DND-41 (cell line): ENCODE measurements around the gene LEFTY2.

ENCODE experiments used
- ATAC-seq: fragments of 200-7000 bp; cut with Tn5 transposase; 3 replicates; pipeline ENCODE4 v1.9.1; 2021; ENCODE audit warnings: low read depth; ENCODE audit not compliant: insufficient read depth
- DNase-seq: peaks from one replicate; pipeline ENCODE4 v3.0.0-alpha.2; 2020
- H2AFZ ChIP-seq: 2 replicates; pipeline ENCODE4 v1.6.0; 2012; ENCODE audit warnings: low read depth, low read length
- H3K27ac ChIP-seq: 2 replicates; pipeline ENCODE4 v1.5.1; 2012; ENCODE audit warnings: low read length, inconsistent platforms
- H3K27me3 ChIP-seq: fragments of 200-600 bp; sonication (generic); 2 replicates; pipeline ENCODE4 v1.6.0; 2012; ENCODE audit warnings: low read length, mild to moderate bottlenecking, inconsistent platforms; ENCODE audit not compliant: insufficient read depth, poor library complexity
- H3K36me3 ChIP-seq: 2 replicates; pipeline ENCODE4 v1.5.1; 2012; ENCODE audit warnings: low read length, inconsistent platforms; ENCODE audit not compliant: insufficient read depth
- H3K4me1 ChIP-seq: 2 replicates; pipeline ENCODE4 v1.5.1; 2012; ENCODE audit warnings: mild to moderate bottlenecking, low read length; ENCODE audit not compliant: insufficient read depth
- H3K4me2 ChIP-seq: 2 replicates; pipeline ENCODE4 v1.6.0; 2012; ENCODE audit warnings: mild to moderate bottlenecking, moderate library complexity, low read length, inconsistent platforms; ENCODE audit not compliant: insufficient read depth
- H3K4me3 ChIP-seq, 2 experiments: fragments of 200-600 bp in 1 of 2; shearing (Covaris generic) in 1 of 2; 2 replicates each; pipeline ENCODE4 v1.5.1; 2012 to 2016; ENCODE audit warnings: inconsistent platforms in 2 of 2, low read length in 2 of 2, mild to moderate bottlenecking in 2 of 2, low read depth in 1 of 2, moderate library complexity in 1 of 2
- H3K79me2 ChIP-seq: 2 replicates; pipeline ENCODE4 v1.6.0; 2012; ENCODE audit warnings: low read length, inconsistent platforms; ENCODE audit not compliant: insufficient read depth
- H3K9ac ChIP-seq: 2 replicates; pipeline ENCODE4 v1.6.0; 2012; ENCODE audit warnings: low read depth, mild to moderate bottlenecking, inconsistent platforms, low read length, moderate library complexity
- H3K9me3 ChIP-seq: 2 replicates; pipeline ENCODE4 v1.5.1; 2012; ENCODE audit warnings: low read length, moderate library complexity, mild to moderate bottlenecking, inconsistent platforms; ENCODE audit not compliant: insufficient read depth, severe bottlenecking
- H4K20me1 ChIP-seq: 2 replicates; pipeline ENCODE4 v1.6.0; 2012; ENCODE audit warnings: low read length; ENCODE audit not compliant: insufficient read depth
- CTCF ChIP-seq: IDR thresholded peaks from 2 replicates; pipeline ENCODE4 v1.5.1; 2012; ENCODE audit warnings: borderline replicate concordance, low read length, moderate library complexity, mild to moderate bottlenecking; ENCODE audit not compliant: poor library complexity, severe bottlenecking; ENCODE audit errors: extremely low read depth
- EZH2 ChIP-seq: IDR thresholded peaks from 3 replicates; pipeline ENCODE4 v1.6.1; 2012; ENCODE audit warnings: borderline replicate concordance, low read depth, mild to moderate bottlenecking, moderate library complexity, low read length, inconsistent platforms; ENCODE audit not compliant: severe bottlenecking

The LEFTY2 gene

DNA sequence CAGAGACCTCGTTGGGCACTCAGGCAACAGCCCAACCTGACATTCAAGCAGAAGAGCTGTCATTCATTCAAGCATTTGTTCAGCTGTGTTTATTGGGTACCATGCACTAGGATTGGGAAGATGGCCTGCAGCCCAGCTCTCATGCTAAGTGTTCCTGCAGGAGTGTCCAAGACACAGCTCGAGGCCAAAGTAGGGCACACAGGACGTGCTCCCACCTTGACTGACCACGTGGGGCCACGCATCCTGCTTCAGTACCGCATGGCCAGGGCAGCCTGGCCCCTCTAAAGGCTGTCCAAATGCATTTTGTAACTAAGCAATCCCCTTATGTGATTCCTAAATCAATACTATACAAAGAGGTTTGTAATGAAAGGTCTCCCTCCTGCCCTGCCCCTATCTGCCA is 26.6 kb downstream of the LEFTY2 start:
- Histone ChIP-seq H3K79me2 (no peaks in the 10 kb centered on the region; the same call in 1 of the 2 replicates), H3K27ac (no peak overlapping the region), H3K4me1 (peaks cover 5% of the 10 kb centered on the region), H3K4me3 (no peak overlapping the region), H3K36me3 (peaks cover 21% of the 10 kb centered on the region), H2AFZ (no peak overlapping the region), H3K4me2 (no peak overlapping the region), H3K9me3 (no peaks in the 10 kb centered on the region), H3K9ac (no peak overlapping the region), H3K27me3 (no peaks in the 10 kb centered on the region), H4K20me1 (0 out of 2 replicates have a peak, but pooled peaks cover under 1% of the 10 kb centered on the region)
- TF ChIP-seq EZH2 (no peak), CTCF (no peak)
- ATAC-seq (no peak), DNase-seq (no peak)

DNA sequence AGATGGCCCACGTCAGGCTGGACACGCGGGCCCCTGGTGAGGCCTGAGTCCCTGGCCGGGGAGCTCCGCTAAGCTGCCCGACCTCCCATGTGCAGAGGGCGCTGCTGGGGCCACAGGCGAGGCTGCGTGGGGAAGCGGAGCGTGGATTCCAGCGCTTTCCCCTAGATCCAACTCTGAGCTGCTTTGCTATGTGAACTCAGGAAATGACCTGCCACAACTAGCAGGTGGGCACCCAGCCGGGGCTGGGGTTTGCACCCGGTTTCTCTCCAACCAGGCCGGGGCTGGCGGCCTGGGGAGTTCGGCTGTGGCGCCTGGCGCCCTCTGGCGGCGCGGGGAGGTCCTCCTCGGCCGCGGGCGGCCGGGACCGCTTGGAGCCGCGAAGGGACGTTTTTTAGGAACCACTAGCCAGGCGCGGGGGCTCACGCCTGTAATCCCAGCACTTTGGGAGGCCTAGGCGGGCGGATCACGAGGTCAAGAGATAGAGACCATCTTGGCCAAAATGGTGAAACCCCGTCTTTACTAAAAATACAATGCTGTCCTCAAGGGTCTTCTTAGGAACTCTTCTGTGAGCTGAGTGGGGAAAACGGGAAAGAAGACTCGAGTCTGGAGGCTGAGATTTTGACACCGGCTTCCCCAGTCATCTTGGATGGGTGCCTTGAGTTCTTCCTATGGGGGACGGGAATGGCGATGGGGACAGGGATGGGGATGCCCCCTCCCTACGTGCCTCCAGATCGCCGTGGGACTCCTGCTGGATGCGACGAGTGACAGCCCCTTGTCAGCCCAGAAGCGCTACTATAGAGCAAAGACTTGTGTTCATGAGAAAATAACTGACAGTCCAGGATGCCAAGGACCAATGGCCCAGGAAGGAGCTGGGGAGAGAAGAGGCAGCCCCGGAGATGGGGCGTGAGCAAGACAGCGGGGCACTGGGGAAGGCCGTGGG is 29.6 kb downstream of the LEFTY2 start:
- Histone ChIP-seq H3K4me3 (no peak overlapping the region), H3K9ac (no peak overlapping the region), H2AFZ (no peak overlapping the region), H4K20me1 (no peaks in the 10 kb centered on the region), H3K36me3 (no peaks in the 10 kb centered on the region), H3K9me3 (no peaks in the 10 kb centered on the region), H3K79me2 (no peaks in the 10 kb centered on the region), H3K27me3 (no peaks in the 10 kb centered on the region), H3K4me2 (no peak overlapping the region), H3K27ac (no peak overlapping the region), H3K4me1 (no peaks in the 10 kb centered on the region)
- TF ChIP-seq CTCF (peak; percentile 40), EZH2 (no peak)
- DNase-seq, result peak; percentile 52
- peak; percentile 86 for ATAC-seq

- no peaks in the 10 kb centered on the region for H4K20me1 ChIP-seq
- H3K36me3 ChIP-seq, result no peaks in the 10 kb centered on the region
- TF ChIP-seq EZH2 (no peak), CTCF (no peak)
- H3K9me3 ChIP-seq, result no peaks in the 10 kb centered on the region
- no peaks in the 10 kb centered on the region for H3K27me3 ChIP-seq
- no peaks in the 10 kb centered on the region for H3K79me2 ChIP-seq
- no peak overlapping the region for H2AFZ ChIP-seq
- H3K27ac ChIP-seq, result no peak overlapping the region
- no peak for ATAC-seq
- H3K4me2 ChIP-seq, result no peak overlapping the region
- H3K9ac ChIP-seq, result no peak overlapping the region
- H3K4me1 ChIP-seq, result no peaks in the 10 kb centered on the region
- DNase-seq, result no peak
- no peak overlapping the region for H3K4me3 ChIP-seq
Observed at GRCh38 chr1:225909477-225909876, 31.5 kb downstream of the LEFTY2 start.
